H7 (cell line): ENCODE measurements around the gene PRRX2. TPM values are rescaled to one million over a fixed set of nuclear protein-coding genes. Genes with fewer than 3 reads are reported as not detected.

Experiments used
- DNase-seq: peaks from one replicate; pipeline ENCODE4 v3.0.0; 2012
- H3K27me3 ChIP-seq: 2 replicates; pipeline ENCODE4 v1.6.0; 2011; ENCODE audit warnings: mild to moderate bottlenecking, low read length; ENCODE audit not compliant: control insufficient read depth, insufficient read depth
- H3K36me3 ChIP-seq: replicated peaks from 2 replicates; pipeline ENCODE4 v1.5.1; 2011; ENCODE audit warnings: low read length; ENCODE audit not compliant: control insufficient read depth, insufficient read depth
- H3K4me3 ChIP-seq: 2 replicates; pipeline ENCODE4 v1.5.1; 2011; ENCODE audit warnings: low read depth, mild to moderate bottlenecking, control low read depth, low read length, moderate library complexity; ENCODE audit not compliant: insufficient read depth
- total RNA-seq: library from RNA; depleted of rRNA; stranded (reverse); fragments of >200 nt; shearing (Covaris generic); gene quantifications from 2 replicates; pipeline ENCODE4 v1.2.3, GENCODE V29; 2014

PRRX2 gene
- total RNA-seq, 1 experiment from 2014 or later, result 12.7 TPM

DNA sequence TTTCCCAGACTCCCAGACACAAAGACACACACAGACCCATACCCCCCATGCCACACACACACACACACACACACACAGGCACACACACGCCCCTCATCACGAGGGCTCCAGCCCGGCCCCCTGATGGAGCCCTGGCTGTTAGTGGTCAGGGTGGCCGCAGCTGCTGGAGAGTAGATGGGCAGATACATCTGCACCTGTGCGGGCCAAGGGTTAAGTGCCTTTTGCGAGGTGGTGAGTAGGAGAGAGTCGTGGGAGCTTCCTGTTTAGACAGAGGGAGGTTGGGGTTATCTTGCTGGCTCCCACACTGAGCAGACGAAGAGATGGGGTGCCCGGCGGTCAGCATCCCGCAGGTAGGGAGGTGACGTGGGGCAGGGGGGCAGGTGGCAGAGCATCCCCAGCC is 8.2 kb downstream of the PRRX2 start:
- H3K4me3 ChIP-seq, result no peak overlapping the region

GRCh38 chr9:129674229-129674628 is 8.8 kb downstream of the PRRX2 start:
- DNase-seq, result no peak
- Histone ChIP-seq H3K4me3 (no peak overlapping the region), H3K36me3 (no peaks in the 10 kb centered on the region), H3K27me3 (no peaks in the 10 kb centered on the region)

More for the DNA sequence above, 8.2 kb downstream of the PRRX2 start:
- H3K27me3 ChIP-seq, result no peaks in the 10 kb centered on the region
- no peaks in the 10 kb centered on the region for H3K36me3 ChIP-seq
- DNase-seq, result no peak

DNA sequence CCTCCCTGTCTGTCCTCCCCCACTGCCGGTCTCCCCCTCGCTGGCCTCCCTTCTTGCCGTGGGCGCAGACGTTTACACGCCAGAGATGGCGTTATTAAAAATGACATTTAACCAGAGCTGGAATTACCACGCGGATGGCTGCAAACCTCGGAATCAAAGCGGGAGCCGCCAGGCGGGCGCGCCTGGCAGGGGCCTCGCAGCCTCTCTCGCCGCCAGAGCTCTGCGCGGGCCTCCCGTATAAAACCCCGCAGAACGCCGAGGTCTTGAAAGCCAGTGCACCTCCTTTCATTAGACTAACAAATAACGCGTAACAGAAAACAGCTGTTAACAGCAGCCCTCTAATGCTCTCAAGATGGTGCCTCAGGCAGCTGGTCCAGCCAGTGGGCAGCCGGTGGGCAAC is 10.2 kb downstream of the PRRX2 start:
- DNase-seq, result no peak
- no peaks in the 10 kb centered on the region for H3K36me3 ChIP-seq

DNA sequence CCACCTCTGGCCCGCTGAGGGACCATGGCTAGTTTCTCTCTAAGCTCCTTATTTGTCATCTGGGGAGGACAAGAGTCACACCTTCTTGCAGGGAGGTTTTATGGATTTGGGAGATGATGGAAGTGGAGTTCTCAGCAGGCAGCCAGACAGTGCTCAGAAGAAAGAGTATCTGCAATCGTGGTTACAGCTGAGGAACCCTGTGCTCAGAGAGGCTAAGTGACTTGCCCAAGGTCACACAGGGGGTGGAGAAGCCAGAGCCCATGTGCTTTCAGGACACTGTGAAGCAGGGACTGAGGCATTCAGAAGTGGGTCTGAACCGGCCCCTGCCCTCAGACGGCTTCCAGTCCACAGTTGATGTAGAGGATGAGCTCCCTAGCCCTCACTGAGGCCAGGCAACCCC is 10.8 kb downstream of the PRRX2 start:
- H3K4me3 ChIP-seq, result no peak overlapping the region
- DNase-seq, result peak; percentile 34
- no peaks in the 10 kb centered on the region for H3K36me3 ChIP-seq
- H3K27me3 ChIP-seq, result no peaks in the 10 kb centered on the region

More for the DNA sequence above, 10.2 kb downstream of the PRRX2 start:
- no peaks in the 10 kb centered on the region for H3K27me3 ChIP-seq
- no peak overlapping the region for H3K4me3 ChIP-seq

GRCh38 chr9:129676975-129677374 is 11.5 kb downstream of the PRRX2 start:
- no peak overlapping the region for H3K4me3 ChIP-seq
- H3K27me3 ChIP-seq, result no peaks in the 10 kb centered on the region
- peak; percentile 74 for DNase-seq
- H3K36me3 ChIP-seq, result no peaks in the 10 kb centered on the region

DNA sequence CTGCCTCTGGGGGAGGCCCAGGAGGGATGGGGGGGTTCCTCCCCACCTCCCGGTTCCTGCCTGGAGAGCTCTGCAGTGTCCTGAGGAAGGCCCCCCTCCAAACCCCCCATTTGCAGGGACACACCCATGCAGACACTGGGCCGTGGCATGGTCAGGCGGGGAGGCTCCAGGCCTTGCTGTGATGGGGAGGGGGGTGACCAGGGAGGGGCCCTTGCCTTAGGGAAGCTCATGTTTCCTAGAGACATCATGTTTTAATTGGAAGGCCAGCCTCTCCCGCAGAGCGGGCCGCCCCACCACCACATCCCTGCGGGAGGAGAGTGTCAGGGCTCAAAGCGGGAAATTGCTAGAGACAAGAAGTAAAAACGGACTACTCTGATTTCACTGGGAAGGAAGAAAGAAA is 12.0 kb downstream of the PRRX2 start:
- Histone ChIP-seq H3K36me3 (no peaks in the 10 kb centered on the region), H3K4me3 (no peak overlapping the region), H3K27me3 (no peaks in the 10 kb centered on the region)
- DNase-seq, result peak; percentile 84

DNA sequence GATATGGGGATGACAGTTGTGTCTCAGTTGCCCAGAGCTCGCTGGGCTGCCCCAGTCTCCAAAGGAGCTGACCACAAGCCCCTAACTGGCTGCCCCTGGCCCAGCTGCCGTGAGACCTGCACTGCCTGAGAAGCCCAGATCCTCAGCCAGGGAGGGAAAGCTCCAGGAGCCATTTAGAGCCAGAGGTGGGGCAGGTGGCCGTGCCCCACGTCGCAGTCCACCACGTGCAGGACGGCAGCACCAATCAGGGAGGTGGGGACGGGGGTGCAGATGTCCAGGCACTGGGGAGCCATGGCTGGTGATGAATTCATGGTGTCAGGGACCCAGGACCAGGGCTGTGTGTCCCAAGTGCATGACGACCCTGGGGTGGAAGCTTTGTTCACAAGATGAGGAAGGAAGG is 13.4 kb downstream of the PRRX2 start:
- Histone ChIP-seq H3K27me3 (no peaks in the 10 kb centered on the region), H3K36me3 (no peaks in the 10 kb centered on the region), H3K4me3 (no peak overlapping the region)
- no peak for DNase-seq

GRCh38 chr9:129679537-129679936 is 14.1 kb downstream of the PRRX2 start:
- Histone ChIP-seq H3K4me3 (no peak overlapping the region), H3K36me3 (no peaks in the 10 kb centered on the region), H3K27me3 (no peaks in the 10 kb centered on the region)
- DNase-seq, result peak; percentile 57

- H3K4me3 ChIP-seq, result no peak overlapping the region
These were observed 16.5 kb downstream of the PRRX2 start for GRCh38 chr9:129681924-129682323.

DNA sequence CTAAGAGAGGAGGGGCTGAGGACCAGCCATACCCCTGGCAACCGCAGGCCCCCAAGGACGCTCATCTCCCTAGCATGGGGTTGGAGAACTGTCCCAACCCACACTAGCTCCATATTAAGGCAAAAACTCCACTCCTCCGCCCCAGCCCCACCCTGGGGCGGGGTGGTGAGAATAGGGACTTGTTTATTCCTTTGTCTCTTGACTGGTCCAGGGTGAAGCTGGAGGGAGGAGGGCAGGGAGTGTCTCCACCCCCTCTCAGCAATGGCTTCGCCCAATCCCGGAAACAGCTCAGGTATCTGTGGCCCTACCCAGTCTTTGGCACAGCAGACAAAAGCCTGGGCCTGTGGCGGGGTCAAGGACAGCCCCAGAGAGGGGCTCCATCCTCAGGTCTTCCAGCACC is 16.9 kb downstream of the PRRX2 start:
- no peak for DNase-seq
- no peak overlapping the region for H3K4me3 ChIP-seq
- H3K27me3 ChIP-seq, result no peaks in the 10 kb centered on the region
- no peaks in the 10 kb centered on the region for H3K36me3 ChIP-seq

More at GRCh38 chr9:129681924-129682323, 16.5 kb downstream of the PRRX2 start:
- Histone ChIP-seq H3K27me3 (no peaks in the 10 kb centered on the region), H3K36me3 (no peaks in the 10 kb centered on the region)
- DNase-seq, result peak; percentile 36

DNA sequence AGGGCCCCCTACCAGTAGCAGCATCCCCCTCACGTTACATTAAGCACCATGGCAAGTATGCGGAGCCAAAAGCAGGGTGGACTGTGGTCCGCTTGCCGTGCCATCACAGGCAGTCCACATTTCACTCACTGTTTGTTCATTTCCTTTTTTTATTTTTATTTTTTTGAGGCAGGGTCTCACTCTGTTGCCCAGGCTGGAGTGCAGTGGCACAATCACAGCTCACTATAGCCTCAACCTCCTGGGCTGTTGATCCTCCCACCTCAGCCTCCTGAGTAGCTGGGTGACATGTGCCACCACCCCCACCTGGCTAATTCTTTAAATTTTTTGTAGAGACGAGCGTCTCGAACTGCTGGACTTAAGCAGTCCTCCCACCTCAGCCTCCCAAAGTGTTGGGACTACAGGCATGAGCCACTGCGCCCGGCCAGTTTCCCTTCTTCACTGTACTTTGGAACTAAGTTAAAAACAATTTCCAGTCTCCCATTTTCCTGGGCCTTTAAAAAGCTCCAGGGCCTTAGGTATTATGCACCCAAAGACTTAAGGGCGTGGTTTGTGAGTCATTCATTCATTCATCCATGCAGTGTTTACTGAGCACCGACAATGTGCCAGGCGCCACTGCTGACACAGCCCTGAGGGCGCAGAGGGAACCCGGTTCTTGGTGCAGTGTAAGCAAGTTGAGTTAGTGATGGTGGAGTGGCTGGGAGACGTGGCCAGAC is 19.9 kb downstream of the PRRX2 start:
- Histone ChIP-seq H3K27me3 (no peaks in the 10 kb centered on the region), H3K36me3 (no peaks in the 10 kb centered on the region), H3K4me3 (no peak overlapping the region)
- DNase-seq, result no peak

GRCh38 chr9:129685933-129686259 is 20.4 kb downstream of the PRRX2 start:
- no peak for DNase-seq
- Histone ChIP-seq H3K27me3 (no peaks in the 10 kb centered on the region), H3K36me3 (no peaks in the 10 kb centered on the region), H3K4me3 (no peak overlapping the region)

DNA sequence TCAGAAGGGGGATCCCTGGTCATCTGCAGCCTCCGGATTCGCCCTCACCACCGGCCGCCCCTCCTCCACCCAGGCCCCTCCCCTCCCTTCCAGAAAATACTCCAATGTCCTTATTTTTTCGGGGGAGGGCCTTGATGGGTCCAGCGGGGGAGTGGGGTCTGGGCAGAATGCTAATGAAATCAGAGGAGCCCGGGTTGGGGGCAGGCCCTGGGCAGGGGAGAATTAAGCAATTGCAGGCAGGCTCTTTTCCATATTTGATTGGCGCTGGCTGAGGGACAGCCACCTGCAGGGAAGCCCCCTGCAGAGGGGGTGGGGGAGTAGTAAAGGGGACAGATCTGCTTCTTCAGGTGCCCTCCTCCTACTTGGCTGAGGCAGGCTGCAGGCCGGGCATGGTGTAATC is 21.3 kb downstream of the PRRX2 start:
- DNase-seq, result peak; percentile 78
- H3K36me3 ChIP-seq, result no peaks in the 10 kb centered on the region
- H3K27me3 ChIP-seq, result no peaks in the 10 kb centered on the region
- no peak overlapping the region for H3K4me3 ChIP-seq

- H3K36me3 ChIP-seq, result no peaks in the 10 kb centered on the region
- no peak overlapping the region for H3K4me3 ChIP-seq
- DNase-seq, result no peak
- no peaks in the 10 kb centered on the region for H3K27me3 ChIP-seq
These were observed 21.9 kb downstream of the PRRX2 start for GRCh38 chr9:129687391-129687790.

DNA sequence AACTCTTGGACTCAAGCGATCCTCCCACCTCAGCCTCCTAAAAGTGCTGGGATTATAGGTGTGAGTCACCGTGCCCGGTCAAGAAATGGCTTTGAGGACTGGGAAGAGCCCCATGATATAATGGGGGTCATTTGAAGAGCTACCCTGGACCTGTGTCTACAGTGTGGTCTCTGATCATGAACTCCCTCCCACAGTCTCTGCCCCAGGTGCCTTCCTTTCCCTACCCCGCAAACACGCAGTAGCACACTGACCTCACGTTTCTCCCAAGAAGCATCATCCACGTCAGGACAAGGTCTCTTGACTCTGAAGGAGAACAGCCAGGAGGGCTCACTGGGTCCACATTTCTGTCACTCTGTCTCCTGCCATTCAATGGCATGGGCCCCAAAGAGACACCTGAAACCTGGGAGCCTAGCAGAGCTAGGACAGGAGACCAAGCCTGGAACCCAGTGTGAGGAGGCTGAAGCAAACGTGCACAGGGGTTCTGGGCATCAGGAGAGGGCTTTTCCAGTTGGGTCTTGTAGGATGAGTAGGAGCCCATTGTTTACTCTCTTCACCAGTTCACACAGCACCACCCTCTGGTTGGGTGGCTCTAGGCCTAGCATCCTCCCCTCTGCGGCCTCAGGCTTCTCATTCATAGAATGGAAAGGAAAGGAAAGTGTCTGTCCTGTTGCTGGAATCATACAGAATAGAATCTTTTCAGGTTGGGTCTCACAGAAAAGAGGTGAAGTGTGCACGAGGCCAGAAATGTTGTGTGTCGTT is 23.0 kb downstream of the PRRX2 start:
- DNase-seq, result no peak
- no peaks in the 10 kb centered on the region for H3K27me3 ChIP-seq
- no peak overlapping the region for H3K4me3 ChIP-seq
- H3K36me3 ChIP-seq, result no peaks in the 10 kb centered on the region
